GM18498 (cell line): Measurements from ENCODE around the gene RNF4.
"Not testable (repeated sequence)": the region's sequence is repeated elsewhere in the genome, so short reads cannot be mapped to it uniquely, and the experiment has no call there.

Source experiments
- ATAC-seq: cut with Tn5 transposase; IDR thresholded peaks from one replicate; pipeline ENCODE4 v1.9.1; 2021; ENCODE audit warnings: mild to moderate bottlenecking, moderate library complexity; ENCODE audit not compliant: unreplicated experiment

RNF4 gene

DNA sequence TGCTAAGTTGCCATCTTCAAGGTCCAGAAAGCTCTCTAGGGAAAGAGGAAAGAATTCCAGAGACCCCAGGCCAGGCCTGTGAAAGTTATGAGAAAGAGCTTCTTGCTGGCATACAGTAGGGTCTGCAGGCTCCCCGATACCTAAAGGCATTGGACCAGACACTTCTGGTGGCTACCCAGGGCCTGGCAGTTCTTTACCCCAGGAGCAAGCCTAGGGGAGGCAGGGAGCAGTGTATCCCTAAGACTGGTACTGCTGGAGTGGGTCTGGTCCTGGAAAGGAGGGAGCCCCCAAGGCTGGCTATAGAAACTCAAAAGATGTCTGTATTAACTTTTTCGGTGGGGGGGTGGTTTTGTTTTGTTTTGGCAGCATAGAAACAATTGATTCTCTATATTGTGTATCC, 47.7 kb downstream of the RNF4 start:
- no peak for ATAC-seq

DNA sequence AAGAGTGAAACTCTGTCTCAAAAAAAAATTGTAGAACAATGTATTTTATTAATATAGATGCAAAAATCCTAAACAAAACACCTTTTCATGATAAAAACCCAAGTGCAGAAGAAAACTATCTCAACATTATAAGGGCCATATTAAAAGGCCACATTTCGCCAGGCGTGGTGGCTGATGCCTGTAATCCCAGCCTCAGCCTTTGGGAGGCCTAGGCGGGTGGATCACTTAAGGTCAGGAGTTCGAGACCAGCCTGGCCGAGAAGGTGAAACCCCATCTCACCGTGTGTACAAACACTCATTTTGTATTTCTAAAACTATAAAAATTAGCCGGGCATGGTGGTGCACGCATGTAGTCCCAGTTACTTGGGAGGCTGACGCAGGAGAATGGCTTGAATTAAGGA, 57.7 kb downstream of the RNF4 start:
- ATAC-seq: no peak

DNA sequence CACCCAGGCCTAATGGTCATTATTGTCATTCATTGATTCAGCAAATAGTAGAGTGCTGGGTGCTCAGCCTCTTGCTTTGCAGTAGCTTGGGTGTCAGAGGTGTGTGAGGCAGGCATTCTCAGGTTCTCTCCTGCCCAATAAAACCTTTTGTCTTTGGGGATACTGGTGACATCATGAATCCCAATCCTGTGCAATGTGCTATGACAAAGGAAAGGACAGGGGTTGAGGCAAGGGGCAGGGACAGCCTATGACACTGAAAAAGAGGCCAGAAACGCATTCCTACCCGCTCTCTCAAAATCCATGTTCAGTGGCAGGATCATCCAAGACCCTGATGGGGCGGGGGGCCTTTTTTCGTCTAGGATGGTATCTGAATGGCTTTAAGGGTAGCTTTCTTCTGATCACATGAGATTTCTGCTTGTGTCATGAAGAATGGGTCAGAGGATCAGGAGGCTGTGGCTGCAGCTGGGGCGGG, 66.0 kb downstream of the RNF4 start:
- no peak for ATAC-seq

DNA sequence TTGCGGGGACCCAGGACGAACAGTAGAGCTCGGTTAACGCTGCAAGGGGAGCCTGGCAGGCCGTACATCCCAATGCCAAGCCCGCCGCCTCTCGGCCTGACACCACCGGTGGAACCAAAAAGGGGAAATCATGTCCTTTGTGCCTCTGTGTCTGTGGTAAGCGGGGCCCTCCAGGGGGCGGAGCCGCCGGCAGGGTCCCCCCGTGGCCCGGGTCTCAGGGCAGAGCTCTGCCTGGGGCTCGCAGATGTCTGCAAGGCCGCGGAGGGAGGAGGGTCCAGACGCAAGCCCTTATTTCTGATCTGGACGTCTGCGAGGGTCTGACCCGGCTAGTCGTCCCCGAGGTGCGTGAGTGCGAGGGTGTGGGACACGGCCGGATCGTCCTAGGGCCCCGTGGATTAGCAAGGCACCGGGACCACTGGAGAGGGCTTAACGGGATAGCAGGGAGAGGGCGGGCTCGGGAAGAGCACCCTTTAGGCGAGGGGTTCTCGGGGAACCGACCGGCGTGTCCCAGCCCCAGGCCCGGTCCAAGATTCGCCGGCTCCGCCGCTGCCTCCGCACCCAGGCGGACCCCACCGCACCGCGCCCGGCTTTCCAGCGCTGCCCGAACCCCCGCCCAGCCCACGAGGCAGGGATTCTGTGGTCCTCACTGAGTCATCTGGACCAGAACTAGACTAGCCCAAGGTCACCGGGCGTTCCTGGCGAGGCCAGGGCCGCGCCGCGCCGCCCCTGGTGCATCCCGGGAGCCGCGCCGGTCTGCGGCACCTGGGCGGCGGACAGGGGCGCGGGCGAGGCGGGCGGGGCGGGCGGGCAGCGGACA, 66.7 kb downstream of the RNF4 start:
- ATAC-seq: peak; percentile 5

DNA sequence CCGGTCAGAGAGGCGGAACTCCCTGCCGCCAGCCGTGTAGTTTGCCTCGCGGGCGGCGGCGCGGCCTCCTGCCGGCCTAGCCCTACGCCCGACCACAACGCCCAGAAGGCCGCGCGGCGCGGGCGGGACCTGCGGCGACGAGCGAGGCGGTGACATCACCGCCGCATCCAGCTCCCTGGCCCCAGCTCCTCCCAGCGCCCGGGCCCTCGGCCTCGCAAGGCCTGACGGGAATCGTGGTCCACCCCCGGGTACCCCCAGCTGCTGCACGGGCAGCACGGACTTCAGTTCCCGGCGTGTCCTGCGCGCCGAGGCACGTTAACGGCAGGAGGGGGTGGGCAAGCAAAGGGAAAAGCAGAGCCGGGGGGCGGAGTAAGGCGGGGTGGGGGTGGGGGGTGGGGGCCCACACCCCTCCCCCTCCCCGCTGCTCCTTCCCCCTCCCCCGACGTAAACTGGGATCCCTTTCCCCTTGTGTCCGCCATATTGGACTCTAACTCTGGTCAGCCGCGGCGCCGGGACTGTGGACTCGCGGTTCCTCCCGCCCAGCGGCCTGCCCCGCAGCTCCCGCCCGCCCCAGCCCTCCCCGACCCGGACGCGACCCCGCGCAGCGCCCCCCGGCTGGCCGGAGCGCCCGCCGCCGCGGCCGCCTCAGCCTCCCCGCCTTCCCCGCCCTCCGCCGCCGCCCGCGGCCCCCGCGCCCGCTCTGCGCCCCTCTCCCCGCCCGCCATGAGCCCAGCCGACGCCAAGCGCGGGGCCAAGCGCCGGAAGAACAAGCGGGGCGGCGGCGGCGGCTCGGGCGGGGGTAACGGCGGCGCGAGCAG, 67.5 kb downstream of the RNF4 start, which contains the start of gene FAM193A:
TSS of gene FAM193A (plus strand) at position 455 of the 818 bp plus-strand sequence. CDS start at position 724, 269 bp downstream.
- peak; percentile 87 for ATAC-seq

DNA sequence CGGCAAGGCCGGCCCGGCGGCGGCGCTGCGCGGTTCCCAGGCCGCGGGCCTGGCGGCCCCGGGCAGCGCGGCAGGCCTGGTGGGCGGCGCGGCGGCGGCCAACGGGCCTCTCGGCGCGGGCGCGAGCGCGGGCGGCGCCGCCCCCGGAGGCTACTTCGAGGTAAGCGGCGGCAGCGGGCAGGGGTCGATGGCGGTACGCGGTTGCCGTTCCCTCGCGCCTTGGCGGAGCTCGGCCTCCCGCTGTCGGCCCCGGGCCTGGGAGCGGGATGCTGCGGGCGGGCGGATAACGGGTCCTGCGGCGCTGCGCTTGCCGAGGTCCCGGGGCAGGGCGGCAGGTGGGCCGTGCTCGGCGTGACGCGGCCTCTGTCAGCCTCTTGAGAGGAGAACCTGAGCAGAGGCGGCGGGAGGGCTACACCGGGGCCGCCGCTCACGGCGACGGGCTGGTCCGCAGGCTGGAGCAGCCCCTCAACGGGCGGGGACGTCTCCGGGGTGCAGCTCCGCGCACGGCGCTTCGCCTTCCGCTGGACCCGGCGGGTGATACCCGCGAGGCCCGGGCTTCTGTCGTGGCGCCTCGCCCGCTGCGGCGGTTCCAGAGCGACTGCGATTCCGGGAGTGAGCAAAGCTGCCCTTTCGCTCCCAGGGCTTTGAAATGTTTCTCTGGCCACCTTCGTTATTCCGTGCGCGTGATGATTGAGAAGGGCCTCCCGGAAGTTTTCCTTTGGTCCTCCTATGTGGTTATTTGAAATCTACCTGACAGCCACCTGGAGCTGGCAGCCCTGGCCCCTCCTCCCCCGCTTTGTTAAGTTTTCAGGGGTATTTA, 68.3 kb downstream of the RNF4 start:
- ATAC-seq: peak; percentile 32

DNA sequence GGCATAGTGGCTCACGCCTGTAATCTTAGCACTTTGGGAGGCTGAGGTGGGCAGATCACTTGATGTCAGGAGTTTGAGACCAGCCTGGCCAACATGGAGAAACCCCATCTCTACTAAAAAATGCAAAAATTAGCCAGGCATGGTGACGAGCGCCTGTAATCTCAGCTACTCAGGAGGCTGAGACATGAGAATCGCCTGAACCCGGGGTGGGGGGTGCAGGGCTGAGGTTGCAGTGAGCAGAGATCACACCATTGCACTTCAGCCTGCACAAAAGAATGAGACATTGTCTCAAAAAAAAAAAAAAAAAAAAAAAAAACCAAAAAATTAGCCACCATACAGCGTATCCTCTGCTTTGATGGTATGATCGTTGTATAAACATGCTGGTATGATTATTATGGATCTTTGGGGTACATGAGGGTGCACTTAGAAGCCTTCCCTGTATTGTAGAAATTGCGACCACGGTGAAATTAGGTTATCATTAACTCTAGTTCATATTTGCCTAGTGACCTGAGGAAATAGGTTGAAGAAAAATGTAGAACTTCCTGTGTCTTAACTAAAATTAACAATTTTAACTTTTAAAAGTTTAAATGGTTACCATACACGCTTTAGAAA, 74.8 kb downstream of the RNF4 start:
- not testable (repeated sequence) for ATAC-seq

DNA sequence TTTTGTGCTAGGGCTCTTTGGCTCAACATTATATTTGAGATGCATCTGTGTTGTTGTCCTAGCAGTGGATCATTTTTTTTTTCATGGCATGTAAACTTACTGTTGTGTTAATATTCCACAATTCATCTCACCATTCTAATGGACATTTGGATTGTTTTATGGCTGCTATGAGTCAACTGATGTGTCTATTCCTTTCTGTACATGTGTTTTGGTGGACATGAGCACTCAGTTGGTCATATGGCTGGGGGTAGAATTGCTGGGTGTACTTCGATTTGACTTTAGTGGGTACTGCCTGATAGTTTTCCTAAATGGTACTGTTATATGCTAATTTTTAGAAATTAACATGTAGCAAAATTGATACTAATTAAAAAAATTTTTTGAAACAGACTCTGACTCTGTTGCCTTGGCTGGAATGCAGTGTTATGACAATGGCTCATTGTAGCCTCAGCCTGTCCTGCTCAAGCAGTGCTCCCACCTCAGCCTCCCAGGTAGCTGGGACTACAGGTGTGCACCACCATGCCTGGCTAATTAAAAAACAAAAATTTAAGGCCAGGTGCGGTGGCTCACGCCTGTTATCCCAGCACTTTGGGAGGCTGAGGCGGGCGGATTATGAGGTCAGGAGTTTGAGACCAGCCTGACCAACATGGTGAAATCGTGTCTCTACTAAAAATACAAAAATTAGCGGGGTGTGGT, 76.6 kb downstream of the RNF4 start:
- no peak for ATAC-seq

DNA sequence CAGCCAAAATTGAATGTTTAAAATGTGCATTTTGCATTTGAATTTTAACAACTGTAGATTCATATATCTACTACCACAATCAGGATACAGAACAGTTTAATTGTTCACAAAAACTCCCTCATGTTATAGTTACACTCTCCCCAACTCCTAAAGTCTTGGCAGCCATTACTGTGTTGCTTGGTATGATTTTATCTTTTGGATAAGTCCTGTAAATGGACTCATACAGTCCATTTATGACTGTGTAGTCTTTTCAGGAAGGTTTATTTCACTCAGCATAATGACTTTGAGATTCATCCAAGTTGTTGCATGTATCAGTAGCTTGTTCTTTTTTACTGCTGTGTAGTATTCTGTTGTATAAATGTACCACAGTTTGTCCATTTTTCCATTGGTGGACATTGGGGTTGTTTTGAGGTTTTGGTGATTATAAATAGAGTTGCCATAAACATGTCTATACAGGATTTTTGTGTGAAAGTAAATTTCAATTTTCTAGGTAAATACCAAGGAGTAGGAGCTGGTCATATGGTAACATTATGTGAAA, 77.4 kb downstream of the RNF4 start:
- ATAC-seq: no peak

DNA sequence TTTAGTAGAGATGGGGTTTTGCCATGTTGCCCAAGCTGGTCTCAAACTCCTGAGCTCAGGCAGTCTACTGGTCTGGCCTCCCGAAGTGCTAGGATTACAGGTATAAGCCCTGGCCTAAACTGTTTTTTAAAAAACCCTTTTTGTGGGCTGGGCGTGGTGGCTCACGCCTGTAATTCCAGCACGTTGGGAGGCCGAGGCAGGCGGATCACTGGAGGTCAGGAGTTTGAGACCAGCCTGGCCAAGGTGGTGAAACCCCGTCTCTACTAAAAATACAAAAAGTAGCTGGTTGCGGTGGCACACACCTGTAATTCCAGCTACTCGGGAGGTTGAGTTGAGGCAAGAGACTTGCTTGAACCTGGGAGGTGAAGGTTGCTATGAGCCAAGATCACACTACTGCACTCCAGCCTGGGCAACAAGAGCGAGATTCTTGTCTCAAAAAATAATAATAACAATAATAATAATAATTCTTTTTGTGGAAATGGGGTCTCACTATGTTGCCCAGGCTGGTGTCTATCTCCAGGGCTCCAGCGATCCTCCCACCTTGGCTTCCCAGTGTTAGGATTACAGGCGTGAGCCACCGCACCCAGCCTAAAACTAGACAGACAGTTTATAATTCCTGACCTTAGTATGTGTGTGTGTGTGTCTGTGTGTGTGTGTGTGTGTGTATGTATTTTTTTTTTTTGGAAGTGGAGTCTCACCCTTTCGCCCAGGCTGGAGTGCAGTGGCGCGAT, 78.2 kb downstream of the RNF4 start:
- ATAC-seq: not testable (repeated sequence)

DNA sequence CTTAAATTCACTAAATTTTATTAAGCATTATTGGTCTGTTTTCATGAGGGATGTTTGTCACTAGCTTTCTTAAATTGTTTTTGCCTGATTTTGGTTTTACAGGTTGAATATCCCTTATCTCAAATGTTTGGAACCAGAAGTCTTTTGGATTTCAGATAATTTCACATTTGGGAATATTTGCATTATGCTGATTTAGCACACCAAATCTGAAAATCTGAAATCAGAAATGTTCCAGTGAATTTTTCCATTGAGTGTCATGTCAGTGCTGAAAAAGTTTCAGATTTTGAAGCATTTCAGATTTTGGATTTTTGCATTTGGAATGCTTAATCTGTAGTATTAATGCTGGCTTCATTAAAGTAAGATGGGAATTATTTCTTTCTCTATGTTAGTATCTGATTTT, 82.2 kb downstream of the RNF4 start:
- ATAC-seq: no peak

DNA sequence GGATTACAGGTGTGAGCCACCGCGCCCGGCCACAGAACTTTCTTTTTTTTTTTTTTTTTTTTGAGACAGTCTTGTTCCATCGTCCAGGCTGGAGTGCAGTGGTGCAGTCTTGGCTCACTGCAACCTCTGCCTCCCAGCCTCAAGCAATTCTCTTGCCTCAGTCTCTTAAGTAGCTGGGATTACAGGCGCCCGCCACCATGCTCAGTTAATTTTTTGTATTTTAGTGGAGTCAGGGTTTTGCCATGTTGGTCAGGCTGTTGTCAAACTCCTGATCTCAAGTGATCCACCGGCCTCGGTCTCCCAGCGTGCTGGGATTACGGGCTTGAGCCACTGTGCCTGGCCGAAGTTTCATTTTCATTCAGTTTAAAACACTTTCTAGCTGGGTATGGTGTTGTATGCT, 83.9 kb downstream of the RNF4 start:
- no peak for ATAC-seq

DNA sequence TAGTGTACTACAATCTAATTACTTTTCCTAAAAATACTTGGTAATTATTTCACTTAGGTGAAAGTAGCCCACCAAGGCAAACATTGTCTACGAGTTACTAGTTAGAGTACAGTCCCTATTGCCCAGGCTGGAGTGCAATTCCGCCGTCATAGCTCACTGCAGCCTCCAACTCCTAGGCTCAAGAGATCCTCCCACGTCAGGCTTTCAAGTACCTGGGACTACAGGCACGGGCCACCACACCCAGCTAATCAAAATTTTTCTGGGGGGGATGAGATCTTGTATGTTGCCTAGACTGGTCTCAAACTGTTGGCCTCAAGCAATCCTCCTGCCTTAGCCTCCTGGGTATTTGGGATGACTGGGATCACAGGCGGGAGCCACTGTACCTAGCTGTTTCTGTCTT, 89.4 kb downstream of the RNF4 start:
- no peak for ATAC-seq

DNA sequence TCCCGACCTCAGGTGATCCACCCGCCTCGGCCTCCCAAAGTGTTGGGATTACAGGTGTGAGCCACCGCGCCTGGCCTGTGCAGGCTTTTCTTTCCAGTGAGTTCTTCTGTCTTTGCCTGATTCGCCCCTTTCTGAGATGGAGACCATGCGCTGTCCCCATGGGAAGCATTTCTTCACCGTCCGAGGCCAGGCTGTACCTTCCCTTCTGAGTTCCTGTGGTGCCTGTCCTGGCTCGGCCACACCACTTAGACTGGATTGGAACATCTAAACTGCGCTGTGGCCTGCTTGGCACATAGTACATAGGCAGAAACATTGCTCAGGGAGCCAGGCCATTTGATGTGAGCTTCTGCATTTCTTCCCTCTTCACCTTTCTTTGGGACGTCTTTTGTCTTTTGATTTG, 91.3 kb downstream of the RNF4 start:
- ATAC-seq: no peak
